ENCODE data around the gene DNAH6.

DNA sequence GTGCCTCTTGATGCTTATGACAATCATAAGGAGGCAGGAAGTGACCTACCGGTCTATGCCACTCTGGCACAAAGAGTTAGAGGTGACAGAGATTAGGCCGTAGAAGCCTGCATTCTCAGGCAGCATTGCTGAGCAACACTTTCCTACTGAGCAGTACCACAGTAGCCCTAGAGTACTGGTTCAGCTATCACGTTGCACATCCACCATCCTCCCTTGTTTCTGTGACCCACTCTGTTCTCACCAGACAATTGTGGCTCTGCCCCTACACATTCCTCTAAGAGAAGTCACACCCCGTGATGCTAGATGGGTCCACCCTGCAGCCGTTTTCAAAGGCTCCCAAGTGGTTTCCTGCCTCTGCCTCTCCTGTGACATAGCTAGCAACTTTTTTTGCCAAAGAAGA is 34.6 kb upstream of the DNAH6 start:
- TF ChIP-seq CTCF (IDR thresholded peaks at IDR 0.05): no peak
- TF ChIP-seq POLR2A (IDR thresholded peaks at IDR 0.05): no peak

Data from heart left ventricle (tissue), 13 donors.